NCI-H524 (cell line): ENCODE results near the gene WSCD2.

ENCODE experiments used
- DNase-seq, 2 experiments: peaks; one replicate each; lab custom pipeline; 2025; lab: John Stamatoyannopoulos, UW

Gene WSCD2

DNA sequence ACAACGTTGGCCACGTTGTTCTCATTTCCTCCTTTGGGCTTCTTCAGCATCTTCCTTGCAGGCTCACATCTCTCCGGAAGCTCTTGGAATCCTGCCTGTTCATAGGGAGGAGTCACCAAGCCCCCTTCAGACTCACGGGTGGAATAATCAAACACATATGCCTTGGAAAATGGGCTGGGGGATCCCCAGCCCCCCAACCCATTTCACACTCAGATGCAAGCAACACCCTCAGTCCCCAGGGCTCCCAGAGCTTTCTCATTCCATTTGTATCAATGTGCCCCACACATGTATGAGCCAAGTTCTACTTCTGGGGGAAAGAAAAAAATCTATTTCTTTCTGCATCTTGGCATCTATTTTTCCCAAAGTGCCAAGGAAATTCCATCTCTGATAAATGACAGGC is 33.1 kb downstream of the WSCD2 start:
- DNase-seq, result no peak

DNA sequence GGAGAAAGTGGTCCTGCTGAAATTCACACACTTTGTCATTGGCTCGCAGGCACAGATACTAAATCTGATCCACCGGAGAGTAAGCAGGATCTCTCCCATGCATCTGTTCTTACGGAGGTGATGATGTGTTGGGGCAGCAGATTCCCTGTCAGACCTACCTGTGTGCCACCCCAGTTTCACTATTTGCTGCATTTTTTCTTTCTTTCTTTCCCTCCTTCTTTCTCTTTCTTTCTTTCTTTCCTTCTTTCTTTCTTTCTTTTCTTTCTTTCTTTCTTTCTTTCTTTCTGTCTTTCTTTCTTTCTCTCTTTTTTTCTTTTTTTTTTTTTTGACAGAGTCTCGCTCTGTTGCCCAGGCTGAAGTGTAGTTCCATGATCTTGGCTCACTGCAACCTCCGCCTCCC is 37.4 kb downstream of the WSCD2 start:
- no peak for DNase-seq

DNA sequence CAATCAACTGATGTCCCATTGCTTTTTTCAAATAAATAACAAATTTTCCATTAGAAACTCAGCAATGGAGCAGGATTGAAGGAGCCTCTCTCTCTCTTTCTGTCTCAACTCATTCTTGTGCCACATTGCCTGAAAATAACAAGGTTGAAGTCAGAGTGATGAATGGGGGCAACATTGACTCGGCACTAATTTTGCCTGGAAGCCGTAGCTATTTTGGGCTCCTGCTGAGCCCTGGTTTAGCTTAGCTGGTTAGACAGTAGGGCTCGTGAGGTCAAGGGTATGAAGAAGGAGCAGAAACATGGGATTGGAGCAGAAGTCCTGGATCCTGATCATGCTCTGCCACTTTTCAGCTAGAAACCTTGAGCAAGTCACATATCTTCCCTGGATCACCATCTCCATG is 38.9 kb downstream of the WSCD2 start:
- no peak for DNase-seq

DNA sequence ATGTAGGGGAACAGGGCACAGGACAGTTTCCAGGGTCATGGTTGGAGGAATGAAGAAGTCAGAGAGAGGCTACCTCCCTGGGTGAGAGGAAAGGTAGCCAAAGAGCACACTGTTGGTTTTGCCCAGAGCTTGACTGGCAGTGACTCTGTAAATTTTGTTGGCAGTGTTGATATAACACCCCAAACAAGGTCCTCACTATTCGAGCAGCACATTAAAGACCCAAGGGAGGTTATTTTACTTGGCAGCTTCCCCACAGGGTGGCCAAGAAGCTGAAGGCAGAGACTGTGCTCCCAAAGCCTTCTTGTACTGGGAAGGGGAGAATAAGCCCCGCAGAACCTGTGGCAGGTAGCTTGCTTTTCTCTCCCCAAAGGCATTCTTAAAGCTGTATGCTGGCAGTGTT is 40.6 kb downstream of the WSCD2 start:
- no peak for DNase-seq

DNA sequence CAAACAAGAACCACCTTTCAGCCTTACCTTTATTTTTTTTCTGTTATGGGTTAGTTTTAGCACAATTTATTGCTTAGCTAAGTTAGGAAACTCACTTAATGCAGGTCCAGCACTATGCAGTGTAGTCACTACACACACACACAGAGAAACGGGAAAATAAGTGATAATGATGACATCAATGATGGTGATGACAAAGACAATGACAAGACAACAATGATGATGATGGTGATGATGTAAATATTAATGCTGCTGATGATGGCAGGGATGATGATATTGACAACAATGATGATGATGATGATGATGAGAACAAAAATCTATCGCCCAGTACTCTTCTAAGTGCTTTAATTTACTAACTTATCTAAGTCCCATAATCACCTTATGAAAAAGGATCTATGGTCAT is 41.1 kb downstream of the WSCD2 start:
- DNase-seq, result no peak

DNA sequence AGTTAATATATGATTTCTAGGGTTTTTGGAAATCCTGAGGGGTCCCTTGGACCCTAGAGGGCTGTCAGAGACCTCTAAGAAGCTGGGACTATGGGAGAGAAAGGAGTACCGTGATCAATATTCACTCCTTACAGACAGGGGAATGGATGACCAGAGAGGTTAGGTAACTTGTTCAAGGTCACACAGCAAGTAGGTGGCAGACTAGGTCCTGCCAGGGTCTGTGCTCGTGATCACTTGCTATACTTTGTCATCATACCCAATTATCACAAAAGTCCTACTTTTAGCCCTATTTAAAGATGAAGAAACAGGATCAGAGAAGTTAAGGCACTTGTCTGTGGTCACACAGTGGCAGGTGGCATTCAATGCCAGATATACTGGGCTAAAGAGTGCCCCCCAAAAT is 42.9 kb downstream of the WSCD2 start:
- no peak for DNase-seq

DNA sequence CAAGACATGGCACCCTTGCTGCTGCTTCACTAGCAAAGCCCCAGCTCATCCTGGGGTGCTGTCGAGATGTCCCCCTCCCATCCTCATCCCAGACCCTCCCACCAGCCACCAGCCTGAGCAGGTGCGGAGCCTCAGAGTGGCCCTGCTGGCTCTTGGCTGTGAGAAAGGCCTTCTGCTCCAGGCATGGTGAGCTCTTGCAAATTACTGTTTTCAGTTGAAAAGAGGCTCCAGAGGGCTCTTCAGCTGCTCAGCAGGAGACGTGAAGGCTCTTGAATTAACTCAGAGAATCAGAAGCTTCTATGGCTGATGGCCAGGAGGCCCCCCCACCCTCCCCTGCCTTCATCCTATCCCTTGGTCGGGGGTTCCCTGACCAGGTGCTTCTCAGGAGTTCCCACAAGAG is 44.1 kb downstream of the WSCD2 start:
- peak; percentile 59 to 75 for DNase-seq

DNA sequence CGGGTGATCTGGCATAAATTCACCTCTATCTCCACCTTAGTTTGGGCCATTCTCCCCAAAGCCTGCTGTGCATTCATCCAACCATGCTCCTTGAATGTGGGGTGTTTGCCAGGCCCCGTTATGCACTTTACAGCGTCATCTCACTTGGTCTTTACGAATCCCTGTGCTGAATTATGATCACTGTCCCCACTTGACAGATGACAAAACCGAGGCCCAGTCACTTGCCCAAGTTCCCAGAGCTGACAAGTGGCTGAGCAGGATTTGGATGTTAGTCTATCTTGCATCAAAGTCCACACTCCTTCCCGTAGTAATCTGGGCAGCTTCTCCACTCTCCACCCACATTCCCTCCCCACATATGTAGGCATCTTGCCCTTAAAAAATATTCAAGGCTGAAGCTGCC is 44.8 kb downstream of the WSCD2 start:
- no peak for DNase-seq

DNA sequence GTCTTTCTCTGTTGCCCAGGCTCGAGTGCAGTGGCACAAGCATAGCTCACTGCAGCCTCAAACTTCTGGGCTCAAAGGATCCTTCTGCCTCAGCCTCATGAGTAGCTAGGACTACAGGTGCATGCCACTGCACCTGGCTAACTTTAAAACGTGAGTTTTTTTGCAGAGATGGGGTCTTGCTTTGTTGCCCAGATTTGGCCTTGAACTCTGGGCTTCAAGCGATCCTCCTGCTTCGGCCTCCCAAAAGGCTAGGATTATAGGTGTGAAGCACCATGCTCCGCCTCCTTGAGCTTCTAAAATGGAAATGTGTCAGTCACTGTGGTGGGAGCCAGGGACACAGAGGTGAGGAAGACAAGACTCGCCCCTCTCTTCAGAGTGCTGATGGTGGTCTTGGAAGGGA is 45.6 kb downstream of the WSCD2 start:
- no peak for DNase-seq

DNA sequence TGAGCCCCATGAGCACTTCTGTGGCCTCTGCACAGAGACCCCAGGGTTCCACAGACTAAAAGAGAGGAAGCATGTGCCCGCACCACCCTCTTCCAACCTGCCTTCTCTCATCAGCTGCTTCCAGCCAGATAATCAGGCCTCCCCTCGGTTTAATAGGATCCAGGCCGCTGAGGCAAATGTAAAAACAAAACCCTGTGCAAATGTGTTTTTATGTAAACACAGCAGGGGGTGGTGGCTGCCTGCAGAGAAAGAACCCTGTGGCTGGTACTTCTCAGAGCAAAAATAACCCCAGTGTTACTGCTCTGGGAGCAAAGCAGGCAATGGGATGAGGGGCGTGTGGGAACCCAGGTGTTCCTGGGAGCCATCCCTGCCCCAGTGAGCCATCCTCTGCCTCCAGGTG is 46.2 kb downstream of the WSCD2 start:
- DNase-seq, result no peak

DNA sequence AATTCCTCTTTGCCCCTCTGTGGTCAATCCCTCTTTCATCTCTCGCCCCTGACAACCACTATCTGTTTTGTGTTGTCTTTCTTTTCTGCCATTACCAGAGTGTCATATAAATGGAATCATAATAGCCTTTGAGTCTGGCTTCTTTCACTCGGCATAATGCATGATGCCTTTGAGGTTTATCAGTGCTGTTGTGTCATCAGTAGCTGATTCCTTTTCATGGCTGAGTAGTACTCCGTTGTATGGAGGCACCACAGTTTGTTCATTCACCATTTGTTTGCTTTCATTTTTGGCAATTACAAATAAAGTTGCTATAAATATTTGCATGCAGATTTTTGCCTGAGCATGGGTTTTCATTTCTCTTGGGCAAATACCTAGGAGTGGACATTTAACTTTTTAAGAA is 47.2 kb downstream of the WSCD2 start:
- no peak for DNase-seq

DNA sequence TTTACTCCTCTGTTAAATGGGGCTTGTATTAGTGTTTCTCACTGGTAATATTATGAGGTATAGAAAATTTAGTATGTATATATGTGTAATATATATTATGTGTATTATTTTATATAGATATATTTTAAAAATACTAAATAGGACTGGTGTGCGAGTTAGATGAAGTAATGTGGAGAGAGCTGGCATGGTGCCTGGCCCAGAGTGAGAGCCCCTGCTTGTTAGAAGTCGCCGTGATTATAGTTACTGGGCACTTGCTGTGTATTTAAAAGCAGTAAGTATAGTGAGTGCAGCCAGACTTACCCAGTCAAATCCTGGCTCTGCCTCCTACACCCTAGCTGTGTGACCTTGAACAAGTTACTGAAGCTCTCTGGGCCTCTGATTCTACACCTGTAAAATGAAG is 48.0 kb downstream of the WSCD2 start:
- DNase-seq, result no peak

DNA sequence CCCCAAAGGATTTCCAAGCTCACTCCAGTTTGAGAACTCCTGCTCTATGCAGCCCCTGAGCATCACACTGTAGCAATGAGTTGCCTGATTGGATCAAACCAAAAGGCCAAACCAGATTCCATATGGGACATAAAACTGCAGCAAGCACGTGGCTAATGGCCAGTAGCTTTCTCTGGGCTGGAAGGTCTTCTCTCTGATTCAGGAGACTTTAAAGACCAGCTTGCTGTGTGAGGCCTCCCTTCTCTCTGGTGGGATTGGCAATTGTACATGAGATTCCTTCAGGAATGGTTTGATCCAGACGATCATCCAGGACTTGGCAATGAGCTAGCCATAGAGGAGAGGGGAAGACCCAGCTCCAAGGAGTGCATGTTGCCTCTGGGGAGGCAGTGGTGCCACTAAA is 50.2 kb downstream of the WSCD2 start:
- no peak for DNase-seq

DNA sequence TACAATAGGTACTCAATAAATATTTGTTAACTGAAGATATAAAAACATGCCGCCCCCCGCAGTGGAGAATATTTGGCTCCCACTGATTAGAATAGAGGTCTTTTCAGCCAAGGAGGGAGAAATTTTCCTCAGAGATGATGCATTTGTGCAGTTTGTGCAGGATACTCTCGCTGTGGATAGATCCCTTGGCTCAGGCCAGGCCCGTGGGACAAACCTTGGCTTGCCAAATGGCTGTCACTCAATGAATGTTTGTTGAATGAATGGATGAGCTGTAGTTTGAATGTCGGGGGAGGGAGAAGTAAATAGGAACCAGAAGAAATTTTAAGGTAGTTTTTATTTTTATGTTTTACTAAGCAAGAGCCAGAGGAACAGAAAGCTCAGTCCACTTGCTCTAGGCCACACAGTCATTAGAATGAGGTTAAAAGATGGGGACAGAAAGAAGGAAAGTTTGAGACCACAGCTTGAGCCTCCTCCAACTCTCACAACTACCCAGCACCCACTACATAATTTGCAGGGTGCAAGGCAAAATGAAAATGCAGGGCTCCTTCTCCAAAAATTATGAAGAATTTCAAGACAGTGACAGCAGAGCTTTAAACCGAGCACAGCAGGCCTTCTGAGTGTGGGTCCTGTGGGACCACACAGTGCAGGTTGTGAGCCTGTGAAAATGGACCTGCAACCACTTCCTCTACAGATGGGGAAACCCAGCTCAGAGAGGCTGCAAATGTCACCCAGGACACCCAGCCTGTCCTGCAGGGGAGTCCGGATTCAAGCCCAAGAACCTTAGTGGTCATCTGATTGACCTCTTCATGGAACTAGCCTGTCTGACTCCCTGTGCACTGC is 51.4 kb downstream of the WSCD2 start:
- no peak for DNase-seq

DNA sequence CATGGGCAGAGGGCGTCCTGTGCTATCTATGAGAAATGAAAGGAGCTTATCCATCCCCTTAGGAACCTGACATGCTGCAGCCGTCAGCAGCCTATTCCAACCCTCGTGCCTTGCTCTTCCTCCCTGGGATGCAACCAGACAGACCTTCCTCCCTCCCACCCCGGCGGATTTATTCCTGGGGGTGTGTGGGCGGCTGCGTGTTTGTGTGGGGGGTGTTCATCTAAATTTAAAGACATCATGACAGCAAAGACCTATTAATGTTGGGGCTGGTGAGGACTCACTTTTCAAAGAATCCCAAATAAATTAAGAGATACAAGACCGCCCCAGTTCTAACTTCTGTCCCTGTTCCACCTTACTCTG is 52.0 kb downstream of the WSCD2 start:
- no peak for DNase-seq

DNA sequence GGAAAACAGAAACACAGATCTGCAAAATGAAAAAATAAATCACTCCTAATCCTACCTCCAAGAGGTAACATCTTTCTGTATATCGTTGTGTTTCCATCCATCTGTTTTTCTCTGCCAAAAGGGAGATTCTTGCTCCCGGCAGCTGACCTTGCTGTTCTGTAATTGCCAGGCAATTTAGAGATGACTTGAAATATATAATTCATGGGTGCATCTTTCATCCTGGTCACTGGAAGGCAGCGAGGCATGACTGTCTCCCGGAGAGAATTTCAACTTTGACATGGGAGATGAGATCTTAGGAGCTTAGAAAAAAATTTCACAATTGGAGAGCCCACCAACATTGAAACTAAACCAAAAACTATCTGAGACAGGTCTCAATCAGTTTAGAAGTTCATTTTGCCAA is 53.0 kb downstream of the WSCD2 start:
- DNase-seq, result no peak

DNA sequence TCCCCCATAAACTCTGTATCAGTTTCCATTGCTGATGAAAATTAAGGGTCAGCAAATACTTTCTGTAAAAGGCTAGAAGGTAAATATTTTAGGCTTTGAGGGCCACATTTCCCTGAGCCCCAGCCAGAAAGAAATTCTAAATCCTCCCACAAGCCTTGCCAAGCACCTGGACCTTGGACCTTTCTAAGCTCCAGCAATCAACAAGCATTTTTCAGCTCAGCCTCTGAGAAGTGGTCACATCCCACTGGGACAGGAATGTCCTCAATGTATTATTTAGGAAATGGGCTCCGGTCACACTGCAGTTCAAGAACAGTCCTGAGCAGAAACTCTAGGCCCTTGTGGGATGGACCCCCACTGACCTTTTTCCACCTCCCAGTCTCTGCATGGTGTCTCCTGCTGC is 55.9 kb downstream of the WSCD2 start:
- DNase-seq, result no peak

DNA sequence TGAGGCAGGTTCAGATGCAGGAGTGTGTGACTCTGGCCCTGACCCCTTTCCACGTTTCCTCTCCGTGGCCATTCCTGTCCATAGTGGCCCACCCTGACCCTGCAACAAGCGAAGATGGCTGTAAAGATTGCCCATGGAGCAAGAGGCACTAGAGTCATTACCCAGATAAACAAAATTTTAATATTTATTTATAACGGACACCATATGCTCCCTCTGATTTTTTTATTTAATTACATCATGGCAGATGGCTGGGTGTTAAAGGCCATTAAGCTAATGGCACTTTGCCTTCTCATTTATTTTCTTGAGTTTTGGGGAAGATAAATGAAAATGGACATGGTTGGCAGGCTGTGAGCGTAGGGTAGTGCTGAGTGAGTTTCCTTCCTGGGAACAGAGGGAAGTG is 58.7 kb downstream of the WSCD2 start:
- DNase-seq, result peak; percentile 51 to 69

DNA sequence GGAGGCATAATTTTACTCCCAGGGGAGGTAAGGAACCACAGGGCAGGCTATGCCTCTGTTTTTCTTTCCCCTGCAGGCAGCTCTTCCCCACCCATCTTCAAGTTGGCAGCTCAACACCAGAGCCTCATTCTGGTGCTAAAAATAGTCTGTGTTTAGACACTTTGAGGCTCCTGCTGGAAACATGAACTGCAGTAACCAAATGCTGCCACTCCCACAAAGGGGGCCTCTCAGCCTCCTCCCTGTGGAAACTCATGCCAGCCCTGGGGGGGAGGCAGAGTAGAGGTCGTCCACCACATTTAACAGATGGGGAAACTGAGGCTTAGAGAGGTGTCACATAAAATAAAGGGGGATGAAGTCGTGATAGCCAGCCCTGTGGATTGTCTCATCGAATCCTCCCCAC is 61.4 kb downstream of the WSCD2 start:
- DNase-seq, result peak in 1 of 2 experiments; percentile 13

DNA sequence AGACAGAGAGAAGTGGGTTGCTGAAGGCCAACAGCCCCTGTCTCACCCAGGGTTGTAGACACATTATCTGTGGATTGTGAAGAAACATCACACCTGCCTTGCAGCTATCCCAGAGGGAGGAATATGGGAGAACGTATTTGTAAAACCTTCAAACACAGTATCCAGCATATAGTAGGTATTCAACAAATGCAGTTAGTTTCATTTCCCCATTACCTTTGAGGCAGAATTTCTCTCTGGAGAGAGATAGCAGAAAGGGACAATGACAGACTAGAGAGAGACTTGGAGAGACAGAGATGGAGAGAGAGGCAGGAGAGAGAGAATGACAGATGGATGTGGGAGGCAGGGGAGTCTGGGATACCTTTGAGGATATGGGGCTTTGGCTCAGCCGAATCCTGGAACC is 62.0 kb downstream of the WSCD2 start:
- no peak for DNase-seq

DNA sequence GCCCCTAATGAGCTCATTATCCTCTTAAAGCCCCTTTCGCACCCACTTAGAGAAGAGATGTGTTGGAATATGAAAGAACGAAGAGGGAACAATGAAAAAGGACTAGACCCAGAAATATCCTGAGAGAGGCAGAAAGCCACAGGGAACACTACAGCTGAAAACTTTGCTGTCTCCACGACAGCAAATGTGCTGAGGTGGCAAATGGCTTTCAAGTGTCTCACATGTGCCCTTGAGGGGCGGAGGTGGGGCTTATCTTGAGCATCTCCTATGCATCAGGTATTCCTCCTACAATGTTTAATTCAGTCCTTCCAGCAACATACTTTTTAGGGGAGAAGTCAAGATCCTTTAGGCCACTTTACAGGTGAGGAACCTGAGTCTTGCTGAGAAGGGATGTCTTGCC is 62.9 kb downstream of the WSCD2 start:
- DNase-seq, result peak; percentile 49 to 53

DNA sequence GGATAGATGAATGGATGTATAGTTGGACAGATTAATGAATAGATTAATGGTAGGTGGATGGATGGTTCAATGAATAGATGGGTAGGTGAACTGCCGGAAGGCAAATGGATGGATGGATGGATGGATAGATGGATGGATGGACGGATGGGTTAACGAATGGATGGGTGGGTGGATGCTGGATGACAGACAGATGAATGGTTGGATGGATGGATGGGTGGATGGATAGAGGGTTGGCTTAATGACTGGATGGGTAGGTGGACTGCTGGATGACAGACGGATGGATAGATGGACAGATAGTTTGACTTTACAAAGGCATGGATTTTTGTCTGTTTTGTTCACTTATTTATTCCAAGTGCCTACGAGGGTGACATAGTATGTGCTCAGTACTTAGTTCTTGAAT is 64.4 kb downstream of the WSCD2 start:
- no peak for DNase-seq

DNA sequence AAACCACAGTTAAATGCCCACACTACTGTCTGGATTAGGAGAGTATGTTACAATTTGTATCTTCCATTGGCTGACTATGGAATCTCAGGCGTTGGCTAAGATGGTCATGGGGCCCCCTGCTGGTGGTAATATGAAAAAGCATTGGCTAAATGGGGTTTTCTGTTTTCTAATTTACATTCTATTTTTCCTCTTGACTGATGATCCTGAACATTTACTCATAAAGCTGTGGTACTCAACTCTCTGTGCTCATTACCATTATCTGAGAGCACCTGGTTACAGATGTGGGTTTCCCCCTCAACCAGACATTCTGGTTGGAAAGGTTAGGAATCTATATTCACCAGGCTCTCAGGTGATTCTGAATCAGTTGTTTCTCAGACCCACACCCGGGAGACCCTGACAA is 64.8 kb downstream of the WSCD2 start:
- peak in 1 of 2 experiments; percentile 28 for DNase-seq

DNA sequence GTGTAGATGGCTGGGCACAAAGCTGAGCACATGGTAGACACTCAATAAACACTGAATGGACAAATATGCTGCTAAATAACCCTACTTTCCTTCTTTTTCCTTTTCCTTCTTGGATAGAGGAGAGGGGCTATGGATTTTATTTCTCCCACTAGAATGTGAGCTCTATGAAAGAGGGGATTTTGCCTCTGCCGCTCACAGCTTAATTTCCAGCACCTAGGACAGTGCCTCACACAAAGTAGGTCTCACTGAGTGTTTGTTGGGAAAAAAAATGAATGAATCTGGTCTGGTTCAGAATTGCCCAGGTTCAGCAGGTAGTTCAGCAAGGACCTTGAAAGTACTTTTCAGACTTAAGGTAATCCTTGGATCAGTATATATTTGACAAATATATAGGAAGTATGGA is 65.5 kb downstream of the WSCD2 start:
- DNase-seq, result no peak

DNA sequence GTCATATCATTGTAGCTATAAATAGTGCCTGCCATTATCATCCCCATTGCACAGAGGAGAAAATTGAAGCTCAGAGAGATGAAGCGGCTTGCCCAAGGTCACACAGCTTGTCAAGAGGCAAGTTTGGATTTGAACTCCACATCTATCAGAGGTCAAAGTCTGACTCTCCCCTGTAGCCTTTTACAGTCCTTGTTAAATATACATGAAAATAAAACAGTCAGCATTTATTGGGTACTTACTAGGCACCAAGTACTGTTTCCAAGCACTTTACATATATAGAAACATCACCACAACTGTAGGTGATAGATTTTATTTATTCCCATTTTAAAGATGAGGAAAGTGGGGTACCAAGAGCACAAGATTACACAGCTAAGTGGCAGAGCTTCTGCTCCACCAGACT is 67.2 kb downstream of the WSCD2 start:
- DNase-seq, result no peak
